Stomach smooth muscle (tissue), 2 donors: Measurements from ENCODE around the gene TTI1.

Source experiments
- H3K27ac ChIP-seq: one replicate; pipeline ENCODE4 v1.7.0; 2013; ENCODE audit warnings: mild to moderate bottlenecking, low read length, inconsistent platforms
- H3K27me3 ChIP-seq, 2 donors: one replicate each; pipeline ENCODE4 v1.7.0; 2013; ENCODE audit warnings: low read length in 2 of 2; ENCODE audit not compliant: insufficient read depth in 2 of 2, control insufficient read depth in 1 of 2
- H3K36me3 ChIP-seq, 2 donors: one replicate each; pipeline ENCODE4 v1.7.0; 2013; ENCODE audit warnings: low read length in 2 of 2; ENCODE audit not compliant: control insufficient read depth in 2 of 2, insufficient read depth in 2 of 2
- H3K4me1 ChIP-seq: one replicate; pipeline ENCODE4 v1.7.0; 2013; ENCODE audit warnings: low read length; ENCODE audit not compliant: control insufficient read depth, insufficient read depth
- H3K4me3 ChIP-seq, 2 donors: one replicate each; pipeline ENCODE4 v1.7.0; 2013; ENCODE audit warnings: low read length in 2 of 2
- H3K9ac ChIP-seq, 2 donors: one replicate each; pipeline ENCODE4 v1.7.0; 2013; ENCODE audit warnings: low read length in 2 of 2, mild to moderate bottlenecking in 1 of 2
- H3K9me3 ChIP-seq, 2 donors: one replicate each; pipeline ENCODE4 v1.7.0; 2013; ENCODE audit warnings: low read length in 2 of 2; ENCODE audit not compliant: control insufficient read depth in 2 of 2
- donor health status: healthy.
- donor health status: Pancreatic carcinoma.

The TTI1 gene

GRCh38 chr20:37988306-37988954 is 44.8 kb downstream of the TTI1 start:
- Histone ChIP-seq H3K27ac (no peak overlapping the region), H3K27me3 (no peaks in the 10 kb centered on the region), H3K4me3 (no peak overlapping the region), H3K4me1 (peaks cover 30% of the 10 kb centered on the region), H3K36me3 (peaks cover 5 to 6% of the 10 kb centered on the region in 2 donors), H3K9ac (no peak overlapping the region), H3K9me3 (no peaks in the 10 kb centered on the region)

- peaks cover 28% of the 10 kb centered on the region for H3K4me1 ChIP-seq
- no peaks in the 10 kb centered on the region for H3K9me3 ChIP-seq
- H3K9ac ChIP-seq, result no peak overlapping the region
- peaks cover 5 to 8% of the 10 kb centered on the region in 2 donors for H3K36me3 ChIP-seq
- no peak overlapping the region for H3K27ac ChIP-seq
- H3K4me3 ChIP-seq, result no peak overlapping the region
- H3K27me3 ChIP-seq, result no peaks in the 10 kb centered on the region
Measured at GRCh38 chr20:37987602-37988290, 45.5 kb downstream of the TTI1 start.

DNA sequence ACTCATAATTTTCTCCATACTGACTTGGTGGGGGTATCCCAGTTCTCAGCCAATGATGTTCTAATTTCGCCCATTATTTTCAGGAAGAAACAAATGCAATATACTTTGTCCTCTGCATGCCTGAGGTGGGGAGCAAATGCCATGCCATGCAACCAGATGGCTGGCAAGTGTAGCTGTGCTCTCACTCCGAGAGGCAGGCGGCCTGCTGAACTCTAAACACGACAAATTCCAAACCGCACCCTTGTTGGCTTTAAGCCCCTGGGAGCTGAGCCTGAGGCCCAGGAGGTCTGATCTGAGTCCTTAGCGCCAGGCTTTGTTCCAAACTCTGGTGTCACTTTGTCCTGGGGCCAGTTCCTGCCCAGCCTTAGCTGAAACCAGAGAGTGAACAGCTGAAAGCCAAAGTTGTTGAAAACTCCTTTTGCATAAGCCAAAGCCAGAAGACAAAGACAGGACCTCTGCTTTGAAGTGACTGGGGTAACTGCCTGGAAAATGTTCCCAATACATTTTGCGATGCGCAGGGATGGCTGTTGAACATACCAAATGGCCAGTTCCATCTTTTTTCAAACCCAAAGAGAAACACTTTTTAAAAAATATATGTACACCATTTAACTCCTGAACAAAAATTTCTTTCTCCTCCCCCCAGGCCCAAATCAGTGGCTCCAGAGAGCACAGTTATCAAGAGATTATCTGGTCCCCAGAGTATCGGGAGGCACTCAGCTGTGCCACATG is 46.2 kb downstream of the TTI1 start:
- Histone ChIP-seq H3K27me3 (no peaks in the 10 kb centered on the region), H3K9me3 (no peaks in the 10 kb centered on the region), H3K4me1 (peaks cover 24% of the 10 kb centered on the region), H3K9ac (no peak overlapping the region), H3K36me3 (peaks cover 5 to 8% of the 10 kb centered on the region in 2 donors), H3K27ac (no peak overlapping the region), H3K4me3 (peak overlapping the region in 1 of 2 donors; percentile 22)

DNA sequence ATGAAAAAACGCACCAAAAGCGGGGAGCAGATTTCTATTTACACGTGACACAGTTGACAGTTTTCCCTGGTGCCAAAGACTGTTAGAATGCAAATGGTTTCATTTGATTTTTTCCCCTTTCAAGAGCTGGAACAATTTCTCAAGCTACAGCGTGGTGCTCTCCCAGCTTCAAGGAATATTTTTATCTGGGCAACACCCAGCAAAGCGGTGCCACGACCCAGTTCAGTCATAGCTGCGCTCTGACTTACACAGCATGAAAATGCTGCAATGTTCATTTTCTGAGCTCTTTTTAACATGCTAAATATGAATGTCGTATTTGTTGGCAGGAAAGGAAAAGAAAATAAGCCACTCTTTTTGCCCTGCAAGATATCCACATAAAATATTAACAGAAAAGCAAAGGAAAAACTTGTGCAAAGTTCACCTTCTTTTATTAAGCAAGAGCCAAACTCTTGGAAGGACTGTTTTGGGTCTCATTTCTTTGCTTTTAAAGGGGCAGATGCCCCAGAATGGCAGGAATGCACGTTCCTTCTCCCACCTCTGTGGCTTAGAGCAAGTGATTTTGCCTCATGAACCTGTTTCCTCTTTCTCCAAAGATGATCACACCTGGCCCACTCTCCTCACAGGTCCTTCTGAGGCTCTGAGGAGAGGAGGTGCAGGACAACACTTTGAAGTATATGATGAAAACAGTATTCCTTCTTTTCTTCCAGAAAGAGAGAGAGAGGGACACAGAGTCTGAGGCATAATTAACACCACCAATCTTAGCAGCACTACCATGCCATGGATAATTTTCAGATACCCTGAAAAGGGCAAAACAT is 47.0 kb downstream of the TTI1 start:
- Histone ChIP-seq H3K9me3 (no peaks in the 10 kb centered on the region), H3K4me1 (peaks cover 21% of the 10 kb centered on the region), H3K36me3 (peaks cover 5 to 11% of the 10 kb centered on the region in 2 donors), H3K27ac (no peak overlapping the region), H3K27me3 (no peaks in the 10 kb centered on the region), H3K4me3 (no peak overlapping the region), H3K9ac (no peak overlapping the region)

DNA sequence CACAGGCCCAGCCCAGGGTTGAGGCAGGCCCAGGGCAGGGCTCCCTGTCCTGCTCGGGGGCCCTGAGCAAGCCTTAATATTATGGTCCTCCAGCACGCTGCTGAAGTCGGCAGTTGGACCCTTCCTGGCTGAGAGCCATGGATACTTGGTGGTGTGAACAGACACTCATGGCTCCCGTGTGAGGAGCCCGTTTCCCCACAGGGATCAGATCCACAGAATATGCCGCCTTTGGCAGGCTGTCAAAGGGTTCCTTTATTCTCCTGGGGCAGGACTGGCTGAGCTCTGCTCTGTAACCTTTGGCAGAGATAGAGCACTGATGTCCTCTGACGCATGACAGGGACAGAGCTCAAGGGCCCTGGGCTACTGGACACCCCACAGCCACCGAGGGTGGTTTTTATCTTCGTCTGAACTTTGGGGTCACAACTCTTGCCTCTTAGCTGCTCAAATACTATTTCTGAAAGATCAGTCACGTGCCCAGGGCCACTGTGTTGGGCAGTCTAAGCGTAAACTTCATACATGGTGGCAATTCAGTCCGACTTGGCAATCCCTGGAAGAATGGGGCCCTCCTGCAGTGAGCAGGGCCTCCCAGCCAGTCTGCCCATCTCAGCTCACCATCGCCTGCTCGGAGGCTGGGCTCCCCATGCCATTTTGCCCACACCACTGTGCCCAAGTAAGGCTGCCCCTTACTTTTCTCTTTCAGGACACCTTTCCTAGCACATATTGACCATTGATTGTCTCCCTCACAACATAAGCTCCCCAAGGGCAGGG is 49.1 kb downstream of the TTI1 start:
- Histone ChIP-seq H3K4me1 (peaks cover 21% of the 10 kb centered on the region), H3K9ac (no peak overlapping the region), H3K9me3 (no peaks in the 10 kb centered on the region), H3K4me3 (no peak overlapping the region), H3K36me3 (peaks cover 2 to 13% of the 10 kb centered on the region in 2 donors), H3K27ac (no peak overlapping the region), H3K27me3 (no peaks in the 10 kb centered on the region)

- H3K36me3 ChIP-seq, result peaks cover 0 to 9% of the 10 kb centered on the region in 2 donors
- peaks cover 21% of the 10 kb centered on the region for H3K4me1 ChIP-seq
- H3K4me3 ChIP-seq, result no peak overlapping the region
- H3K9ac ChIP-seq, result no peak overlapping the region
- H3K27me3 ChIP-seq, result no peaks in the 10 kb centered on the region
- H3K27ac ChIP-seq, result no peak overlapping the region
- H3K9me3 ChIP-seq, result no peaks in the 10 kb centered on the region
Measured at GRCh38 chr20:37983286-37983685, 50.0 kb downstream of the TTI1 start.

DNA sequence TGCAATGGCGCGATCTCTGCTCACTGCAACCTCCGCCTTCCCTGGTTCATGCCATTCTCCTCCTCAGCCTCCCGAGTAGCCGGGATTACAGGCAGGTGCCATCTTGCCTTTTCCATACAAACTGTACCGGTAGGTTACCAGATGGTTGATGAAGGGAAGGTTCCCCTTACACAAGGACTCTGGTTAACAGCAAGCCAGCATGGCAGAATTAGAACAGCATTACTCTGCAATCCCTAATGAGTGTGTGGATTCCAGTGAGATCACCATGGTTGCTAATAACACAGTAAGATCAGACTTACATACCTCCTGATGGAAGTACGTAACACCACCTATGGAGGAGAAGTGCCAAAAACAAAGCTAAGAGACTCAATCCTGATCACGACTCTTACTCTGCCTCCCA is 51.7 kb downstream of the TTI1 start:
- Histone ChIP-seq H3K36me3 (peaks cover 0 to 7% of the 10 kb centered on the region in 2 donors), H3K9me3 (no peaks in the 10 kb centered on the region), H3K9ac (no peak overlapping the region), H3K4me1 (peaks cover 8% of the 10 kb centered on the region), H3K4me3 (no peak overlapping the region), H3K27me3 (no peaks in the 10 kb centered on the region), H3K27ac (no peak overlapping the region)

- Histone ChIP-seq H3K27ac (no peak overlapping the region), H3K9me3 (no peaks in the 10 kb centered on the region), H3K36me3 (peaks cover 0 to 7% of the 10 kb centered on the region in 2 donors), H3K9ac (no peak overlapping the region), H3K4me3 (no peak overlapping the region), H3K27me3 (no peaks in the 10 kb centered on the region), H3K4me1 (peaks cover 4% of the 10 kb centered on the region)
Measured at GRCh38 chr20:37980876-37981275, 52.4 kb downstream of the TTI1 start.

GRCh38 chr20:37980383-37980782 is 52.9 kb downstream of the TTI1 start:
- H3K36me3 ChIP-seq, result peaks cover 0 to 7% of the 10 kb centered on the region in 2 donors
- H3K9ac ChIP-seq, result no peak overlapping the region
- H3K9me3 ChIP-seq, result no peaks in the 10 kb centered on the region
- no peaks in the 10 kb centered on the region for H3K27me3 ChIP-seq
- H3K27ac ChIP-seq, result no peak overlapping the region
- H3K4me1 ChIP-seq, result peaks cover 3% of the 10 kb centered on the region
- H3K4me3 ChIP-seq, result no peak overlapping the region
